HCT116 (cell line): ENCODE data around the gene EPHA10. TPM values are rescaled to one million over a fixed set of nuclear protein-coding genes. Genes with fewer than 3 reads are reported as not detected.
A peak's percentile ranks its signal among the peaks of the same experiment; 100 is the strongest.

Experiments
- ATAC-seq: fragments of 200-7000 bp; cut with Tn5 transposase; 2 replicates; pipeline ENCODE4 v1.9.1; 2020; ENCODE audit warnings: mild to moderate bottlenecking, moderate library complexity
- BruUV-seq: library from RNA; stranded (reverse); fragments of 400-500 nt; replicated peaks from 2 replicates; lab custom pipeline; 2021; lab: Mats Ljungman, UMichigan
- CTCF ChIA-PET: fragments of 300-600 bp; sonication (Branson Sonifier 250); formaldehyde crosslinking; loops from one replicate; lab custom pipeline; 2021; ENCODE audit warnings: antibody characterized with exemption; lab: Charles Lee
- POLR2A ChIA-PET: fragments of 300-600, 350-600 bp; sonication (Branson Sonifier 250); formaldehyde crosslinking; loops from one replicate; lab custom pipeline; 2021; ENCODE audit warnings: antibody characterized with exemption; lab: Charles Lee
- RAD21 ChIA-PET, 2 experiments: fragments of 300-600 bp; sonication (Branson Sonifier 250); formaldehyde crosslinking; loops; one replicate each; lab custom pipeline; 2023; ENCODE audit warnings: low total read pairs in 2 of 2; ENCODE audit not compliant: uncharacterized antibody in 2 of 2, unreplicated experiment in 2 of 2, low non-redundant PET in 1 of 2; lab: Charles Lee
- DNase-seq: peaks from one replicate; pipeline ENCODE4 v3.0.0-alpha.2; 2010; ENCODE audit warnings: low read depth, low spot score
- H2AFZ ChIP-seq: fragments of 200-600 bp; shearing (Covaris generic), sonication (generic); 2 replicates; pipeline ENCODE4 v1.6.1; 2017; ENCODE audit warnings: low read depth, mixed run types, mixed read lengths, antibody characterized with exemption, low read length; ENCODE audit not compliant: poor library complexity, severe bottlenecking
- H3K27ac ChIP-seq: 2 replicates; pipeline ENCODE4 v1.5.1; 2012; ENCODE audit warnings: low read depth, low read length
- H3K27me3 ChIP-seq: fragments of 200-600 bp; sonication (generic); 2 replicates; pipeline ENCODE4 v1.6.1; 2016; ENCODE audit warnings: mixed run types, low read length, mixed read lengths; ENCODE audit not compliant: insufficient read depth
- H3K36me3 ChIP-seq, 2 experiments: fragments of 200-500 bp in 1 of 2; fragments of 200-600 bp in 1 of 2; sonication (Bioruptor generic) in 1 of 2; sonication (generic) in 1 of 2; 2 replicates each; pipeline versions ENCODE4 v1.5.1 to v1.6.1; 2014 to 2016; ENCODE audit warnings: low read length in 2 of 2, inconsistent platforms in 1 of 2, mixed read lengths in 1 of 2, mixed run types in 1 of 2; ENCODE audit not compliant: insufficient read depth in 2 of 2, control insufficient read depth in 1 of 2
- H3K4me1 ChIP-seq, 2 experiments: fragments of 200-600 bp in 1 of 2; sonication (generic) in 1 of 2; 2 replicates each; pipeline versions ENCODE4 v1.5.1 to v1.6.1; 2012 to 2017; ENCODE audit warnings: low read length in 2 of 2, inconsistent platforms in 1 of 2, mild to moderate bottlenecking in 1 of 2, mixed read lengths in 1 of 2, mixed run types in 1 of 2, moderate library complexity in 1 of 2; ENCODE audit not compliant: insufficient read depth in 2 of 2, control insufficient read depth in 1 of 2
- H3K4me2 ChIP-seq: fragments of 200-600 bp; sonication (generic); 2 replicates; pipeline ENCODE4 v1.6.1; 2017; ENCODE audit warnings: mixed run types, low read length, mixed read lengths
- H3K4me3 ChIP-seq, 2 experiments: fragments of 200-600 bp in 1 of 2; sonication (generic) in 1 of 2; replicated peaks in 1 of 2; 2 replicates each; pipeline ENCODE4 v1.5.1; 2011 to 2016; ENCODE audit warnings: low read length in 2 of 2, control low read depth in 1 of 2, low read depth in 1 of 2, mild to moderate bottlenecking in 1 of 2, mixed read lengths in 1 of 2, mixed run types in 1 of 2
- H3K79me2 ChIP-seq: fragments of 200-600 bp; sonication (generic); 2 replicates; pipeline ENCODE4 v1.6.1; 2017; ENCODE audit warnings: mild to moderate bottlenecking, mixed run types, low read length, moderate library complexity, mixed read lengths; ENCODE audit not compliant: insufficient read depth
- H3K9ac ChIP-seq: fragments of 200-600 bp; sonication (generic); 2 replicates; pipeline ENCODE4 v1.6.1; 2016; ENCODE audit warnings: low read length, mixed read lengths
- H3K9me2 ChIP-seq: fragments of 200-600 bp; sonication (generic), shearing (Covaris generic); 2 replicates; pipeline ENCODE4 v1.6.1; 2017; ENCODE audit warnings: mixed run types, mild to moderate bottlenecking, moderate library complexity; ENCODE audit not compliant: insufficient read depth
- H3K9me3 ChIP-seq, 2 experiments: fragments of 200-500 bp in 1 of 2; fragments of 200-600 bp in 1 of 2; sonication (Bioruptor generic) in 1 of 2; sonication (generic) in 1 of 2; 2 replicates each; pipeline ENCODE4 v1.6.1; 2014 to 2017; ENCODE audit warnings: low read length in 2 of 2, mixed read lengths in 2 of 2, inconsistent platforms in 1 of 2, low read depth in 1 of 2, mild to moderate bottlenecking in 1 of 2, mixed run types in 1 of 2, moderate library complexity in 1 of 2; ENCODE audit not compliant: control insufficient read depth in 1 of 2, insufficient read depth in 1 of 2
- H4K20me1 ChIP-seq: fragments of 200-600 bp; sonication (generic), shearing (Covaris generic); 2 replicates; pipeline ENCODE4 v1.6.1; 2017; ENCODE audit warnings: mixed run types, mild to moderate bottlenecking, moderate library complexity; ENCODE audit not compliant: insufficient read depth
- EZH2 ChIP-seq: fragments of 200-600 bp; sonication (generic); IDR thresholded peaks from 2 replicates; pipeline ENCODE4 v1.6.1; 2017; ENCODE audit warnings: antibody characterized with exemption, mixed run types
- MAX ChIP-seq: IDR thresholded peaks from 2 replicates; pipeline ENCODE4 v1.6.1; 2012
- RAD21 ChIP-seq: IDR thresholded peaks from 2 replicates; pipeline ENCODE4 v1.6.1; 2012; ENCODE audit warnings: low read depth, mild to moderate bottlenecking
- SIN3A ChIP-seq: IDR thresholded peaks from 2 replicates; pipeline ENCODE4 v1.6.1; 2012; ENCODE audit warnings: low read depth
- SP1 ChIP-seq: IDR thresholded peaks from 2 replicates; pipeline ENCODE4 v1.6.1; 2012; ENCODE audit warnings: low read depth
- SRF ChIP-seq: IDR thresholded peaks from 2 replicates; pipeline ENCODE4 v1.6.1; 2012; ENCODE audit warnings: low read depth
- ZFX ChIP-seq: fragments of 450-650 bp; IDR thresholded peaks from 2 replicates; pipeline ENCODE4 v1.6.1; 2017
- ZNF274 ChIP-seq: fragments of 200-500 bp; sonication (Bioruptor generic); IDR thresholded peaks from 2 replicates; pipeline ENCODE4 v1.6.1; 2014; ENCODE audit warnings: mild to moderate bottlenecking, low read depth, low read length, inconsistent platforms
- intact Hi-C: fragments of 100-400 bp; cut with micrococcal nuclease; formaldehyde crosslinking; loops from 2 replicates; pipeline ENCODE4 v1.10.0; 2022
- total RNA-seq: library from RNA; stranded (reverse); gene quantifications from one replicate; pipeline ENCODE4 v1.2.1, GENCODE V29; 2021; ENCODE audit not compliant: unreplicated experiment
- TF ChIP-seq, protein P1 (sequence below), 3 experiments: fragments of 200-600 bp in 1 of 3; sonication (generic) in 1 of 3; IDR thresholded peaks in 2 of 3; conservative IDR thresholded peaks in 1 of 3; 2 replicates each; pipeline ENCODE4 v1.5.1; 2012 to 2017; ENCODE audit warnings: low read depth in 2 of 3, low read length in 2 of 3, antibody characterized with exemption in 1 of 3, borderline replicate concordance in 1 of 3, control low read depth in 1 of 3, mild to moderate bottlenecking in 1 of 3, mixed read lengths in 1 of 3, mixed run types in 1 of 3, moderate library complexity in 1 of 3; ENCODE audit not compliant: insufficient read depth in 1 of 3

Gene EPHA10
- total RNA-seq, 1 experiment from 2014 or later = 6.5 TPM

- TF ChIP-seq SRF (no peak), RAD21 (no peak), SIN3A (peak; percentile 97), ZFX (peak; percentile 95), SP1 (peak; percentile 92), EZH2 (no peak)
- TF ChIP-seq, all 23 proteins: peak for 8
Observed at GRCh38 chr1:37692078-37692833, 72.7 kb downstream of the EPHA10 start, which contains the start of gene CDCA8 (continued).

DNA sequence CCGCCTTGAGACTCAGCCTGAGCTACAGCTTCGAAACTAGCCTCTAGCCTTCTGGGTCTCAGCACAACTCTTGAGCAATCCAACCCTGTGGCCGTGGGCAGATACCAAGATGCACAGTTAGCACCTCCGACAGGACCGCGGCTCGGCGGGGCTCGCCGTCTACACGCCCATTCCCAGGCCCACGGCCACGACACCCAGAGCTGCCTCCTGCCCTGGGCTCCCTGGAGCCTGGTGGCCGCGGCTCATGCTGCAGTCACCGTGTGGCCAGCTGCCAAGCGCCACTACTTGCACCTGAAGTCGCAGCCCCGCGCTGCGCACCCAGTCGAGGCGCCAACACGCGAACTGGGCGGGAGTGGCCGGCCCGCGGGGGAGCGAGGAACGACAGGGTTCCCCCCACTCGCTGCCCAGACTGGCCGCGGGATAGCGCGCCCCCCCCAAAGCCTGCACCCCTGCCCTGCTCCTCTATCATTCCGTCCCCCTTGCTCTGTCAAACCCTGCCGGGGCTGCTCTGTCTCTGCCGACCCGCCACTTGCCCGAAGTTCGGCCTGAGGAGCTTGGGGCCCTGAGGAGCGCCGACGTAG is 73.3 kb downstream of the EPHA10 start:
- ChIA-PET RAD21 (interaction anchor here in 1 of 2 experiments (0.7 kb wide), 1 partner anchor 320 kb away, joined by 3 read pairs; no protein-coding TSS in a partner anchor), CTCF (interaction anchor here (0.7 to 2.9 kb wide), 7 partner anchors 9 to 204 kb away, joined by 3 to 10 read pairs (median 4); partner anchors contain the start of genes C1orf122, MTF1 and YRDC), POLR2A (interaction anchor here (1.0 to 1.3 kb wide), 2 partner anchors 9 to 117 kb away, joined by 3 read pairs; partner anchors contain the start of gene YRDC)
- peak overlapping the region; percentile 90 for H3K4me2 ChIP-seq
- peaks cover 76% of the 10 kb centered on the region for H3K79me2 ChIP-seq
- H4K20me1 ChIP-seq = peaks cover 5% of the 10 kb centered on the region; the same call in 1 of the 2 replicates
- H3K27ac ChIP-seq = peak overlapping the region; percentile 72
- no peaks in the 10 kb centered on the region for H3K9me3 ChIP-seq
- no peaks in the 10 kb centered on the region for H3K27me3 ChIP-seq
- TF ChIP-seq, protein P1, sequence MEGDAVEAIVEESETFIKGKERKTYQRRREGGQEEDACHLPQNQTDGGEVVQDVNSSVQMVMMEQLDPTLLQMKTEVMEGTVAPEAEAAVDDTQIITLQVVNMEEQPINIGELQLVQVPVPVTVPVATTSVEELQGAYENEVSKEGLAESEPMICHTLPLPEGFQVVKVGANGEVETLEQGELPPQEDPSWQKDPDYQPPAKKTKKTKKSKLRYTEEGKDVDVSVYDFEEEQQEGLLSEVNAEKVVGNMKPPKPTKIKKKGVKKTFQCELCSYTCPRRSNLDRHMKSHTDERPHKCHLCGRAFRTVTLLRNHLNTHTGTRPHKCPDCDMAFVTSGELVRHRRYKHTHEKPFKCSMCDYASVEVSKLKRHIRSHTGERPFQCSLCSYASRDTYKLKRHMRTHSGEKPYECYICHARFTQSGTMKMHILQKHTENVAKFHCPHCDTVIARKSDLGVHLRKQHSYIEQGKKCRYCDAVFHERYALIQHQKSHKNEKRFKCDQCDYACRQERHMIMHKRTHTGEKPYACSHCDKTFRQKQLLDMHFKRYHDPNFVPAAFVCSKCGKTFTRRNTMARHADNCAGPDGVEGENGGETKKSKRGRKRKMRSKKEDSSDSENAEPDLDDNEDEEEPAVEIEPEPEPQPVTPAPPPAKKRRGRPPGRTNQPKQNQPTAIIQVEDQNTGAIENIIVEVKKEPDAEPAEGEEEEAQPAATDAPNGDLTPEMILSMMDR (IDR thresholded peaks at IDR 0.05 in 2 of 3, conservative IDR thresholded peaks at IDR 0.05 in 1 of 3; ENCODE audit: borderline replicate concordance in 1 of 3, insufficient read depth in 1 of 3, low read depth in 2 of 3, low read length in 2 of 3) = no peak
- no peak for TF ChIP-seq ZNF274
- TF ChIP-seq MAX = peak; percentile 69
- peak overlapping the region; percentile 99 for H3K9ac ChIP-seq
- peak overlapping the region; percentile 97 to 100 for H3K4me3 ChIP-seq
- H3K4me1 ChIP-seq = peaks cover 16 to 22% of the 10 kb centered on the region in 2 experiments
- no peak overlapping the region for H2AFZ ChIP-seq
- no TSS peak for BruUV-seq
- DNase-seq = peak; percentile 10
- no peaks in the 10 kb centered on the region for H3K9me2 ChIP-seq
- intact Hi-C loops = loop anchor here (1.0 to 10.0 kb wide), 5 partner anchors 101 to 1143 kb away; partner anchors contain the start of genes MANEAL, MTF1, SNIP1 and YRDC
- ATAC-seq = peak; percentile 28
- peaks cover 26 to 28% of the 10 kb centered on the region in 2 experiments for H3K36me3 ChIP-seq
